H9 (cell line): ENCODE results near the gene PRDM5. TPM values are rescaled to one million over a fixed set of nuclear protein-coding genes. Genes with fewer than 3 reads are reported as not detected.

Experiments used
- DNase-seq: peaks from one replicate; pipeline ENCODE4 v3.0.0-alpha.2; 2017
- H2AFZ ChIP-seq: one replicate; pipeline ENCODE4 v1.6.1; 2013; ENCODE audit warnings: mild to moderate bottlenecking, low read length, control low read depth, moderate library complexity
- H2AK5ac ChIP-seq: 2 replicates; pipeline ENCODE4 v1.6.1; 2013; ENCODE audit warnings: low read length, control low read depth, mixed read lengths; ENCODE audit not compliant: insufficient read length
- H2BK120ac ChIP-seq: one replicate; pipeline ENCODE4 v1.6.1; 2013; ENCODE audit warnings: low read depth, mild to moderate bottlenecking, low read length, control low read depth, inconsistent platforms; ENCODE audit not compliant: poor library complexity, severe bottlenecking
- H2BK12ac ChIP-seq: 2 replicates; pipeline ENCODE4 v1.6.1; 2013; ENCODE audit warnings: low read length, control low read depth, mixed read lengths, low read depth; ENCODE audit not compliant: insufficient read length
- H2BK15ac ChIP-seq: 2 replicates; pipeline ENCODE4 v1.6.1; 2013; ENCODE audit warnings: low read depth, low read length, control low read depth
- H2BK20ac ChIP-seq: one replicate; pipeline ENCODE4 v1.6.1; 2013; ENCODE audit warnings: low read depth, mild to moderate bottlenecking, low read length, control low read depth, inconsistent platforms; ENCODE audit not compliant: poor library complexity, severe bottlenecking
- H2BK5ac ChIP-seq: 2 replicates; pipeline ENCODE4 v1.6.1; 2013; ENCODE audit warnings: low read length, control low read depth, mixed read lengths; ENCODE audit not compliant: insufficient read length
- H3K14ac ChIP-seq: 2 replicates; pipeline ENCODE4 v1.6.1; 2013; ENCODE audit warnings: low read length, control low read depth; ENCODE audit not compliant: insufficient read depth
- H3K18ac ChIP-seq: 2 replicates; pipeline ENCODE4 v1.6.1; 2013; ENCODE audit warnings: low read depth, mild to moderate bottlenecking, mixed read lengths, low read length, control low read depth; ENCODE audit not compliant: insufficient read length
- H3K23ac ChIP-seq: 2 replicates; pipeline ENCODE4 v1.6.1; 2013; ENCODE audit warnings: low read length, control low read depth, mixed read lengths, low read depth; ENCODE audit not compliant: insufficient read length
- H3K23me2 ChIP-seq: 2 replicates; pipeline ENCODE4 v1.6.1; 2013; ENCODE audit warnings: low read depth, mild to moderate bottlenecking, mixed read lengths, low read length, control low read depth; ENCODE audit not compliant: insufficient read length, poor library complexity, severe bottlenecking
- H3K27ac ChIP-seq: 2 replicates; pipeline ENCODE4 v1.5.1; 2013; ENCODE audit warnings: low read length, control low read depth, mixed read lengths, low read depth; ENCODE audit not compliant: insufficient read length
- H3K27me3 ChIP-seq: 2 replicates; pipeline ENCODE4 v1.6.1; 2013; ENCODE audit warnings: low read length, control low read depth, inconsistent platforms; ENCODE audit not compliant: insufficient read depth
- H3K4ac ChIP-seq: 2 replicates; pipeline ENCODE4 v1.6.1; 2013; ENCODE audit warnings: low read depth, mild to moderate bottlenecking, control low read depth, inconsistent platforms, low read length, moderate library complexity
- H3K4me1 ChIP-seq: 2 replicates; pipeline ENCODE4 v1.6.1; 2013; ENCODE audit warnings: low read length, control low read depth, inconsistent platforms; ENCODE audit not compliant: insufficient read depth
- H3K4me2 ChIP-seq: 2 replicates; pipeline ENCODE4 v1.6.1; 2013; ENCODE audit warnings: low read length, control low read depth, mixed read lengths; ENCODE audit not compliant: insufficient read length, insufficient read depth
- H3K56ac ChIP-seq: 2 replicates; pipeline ENCODE4 v1.6.1; 2013; ENCODE audit warnings: low read depth, mild to moderate bottlenecking, mixed read lengths, low read length, control low read depth; ENCODE audit not compliant: insufficient read length
- H3K79me1 ChIP-seq: 2 replicates; pipeline ENCODE4 v1.6.1; 2013; ENCODE audit warnings: low read depth, mild to moderate bottlenecking, moderate library complexity, low read length, control low read depth, inconsistent platforms; ENCODE audit not compliant: insufficient read depth, poor library complexity, severe bottlenecking
- H3K79me2 ChIP-seq: 2 replicates; pipeline ENCODE4 v1.6.1; 2013; ENCODE audit warnings: low read length, control low read depth, inconsistent platforms; ENCODE audit not compliant: insufficient read depth
- H3K9ac ChIP-seq: 2 replicates; pipeline ENCODE4 v1.6.1; 2013; ENCODE audit warnings: low read length, control low read depth, mixed read lengths; ENCODE audit not compliant: insufficient read length; ENCODE audit errors: extremely low read depth
- H3K9me3 ChIP-seq: one replicate; pipeline ENCODE4 v1.6.1; 2013; ENCODE audit warnings: low read depth, low read length, inconsistent platforms; ENCODE audit not compliant: control insufficient read depth
- H3T11ph ChIP-seq: one replicate; pipeline ENCODE4 v1.6.1; 2013; ENCODE audit warnings: mild to moderate bottlenecking, low read length, control low read depth, inconsistent platforms
- H4K20me1 ChIP-seq: one replicate; pipeline ENCODE4 v1.6.1; 2013; ENCODE audit not compliant: control insufficient read depth, insufficient read length, insufficient read depth
- H4K5ac ChIP-seq: 2 replicates; pipeline ENCODE4 v1.6.1; 2013; ENCODE audit warnings: low read depth, mild to moderate bottlenecking, mixed read lengths, low read length, control low read depth; ENCODE audit not compliant: insufficient read length
- H4K8ac ChIP-seq: replicated peaks from 2 replicates; pipeline ENCODE4 v1.6.1; 2013; ENCODE audit warnings: low read length, control low read depth, mixed read lengths, low read depth; ENCODE audit not compliant: insufficient read length
- H4K91ac ChIP-seq: 2 replicates; pipeline ENCODE4 v1.6.1; 2013; ENCODE audit warnings: low read depth, mild to moderate bottlenecking, moderate library complexity, mixed read lengths, low read length, control low read depth; ENCODE audit not compliant: insufficient read length
- H3K27ac Mint-ChIP-seq, 3 experiments: 2 replicates in 2 of 3; 3 replicates in 1 of 3; pipeline ENCODE4 v1.8.0; 2020 to 2021; ENCODE audit warnings: mixed read lengths in 3 of 3, mild to moderate bottlenecking in 1 of 3, moderate library complexity in 1 of 3
- H3K27me3 Mint-ChIP-seq: 2 replicates; pipeline ENCODE4 v1.8.0; 2021; ENCODE audit warnings: low read depth, mild to moderate bottlenecking, moderate library complexity, mixed read lengths
- H3K36me3 Mint-ChIP-seq, 3 experiments: 2 replicates in 2 of 3; 3 replicates in 1 of 3; pipeline ENCODE4 v1.8.0; 2020 to 2021; ENCODE audit warnings: low read depth in 3 of 3, mixed read lengths in 3 of 3; ENCODE audit not compliant: insufficient read depth in 1 of 3
- H3K4me1 Mint-ChIP-seq, 2 experiments: 2 replicates each; pipeline ENCODE4 v1.8.0; 2020; ENCODE audit warnings: mixed read lengths in 2 of 2
- H3K4me3 Mint-ChIP-seq, 2 experiments: 2 replicates in 1 of 2; 3 replicates in 1 of 2; pipeline ENCODE4 v1.8.0; 2020 to 2021; ENCODE audit warnings: mild to moderate bottlenecking in 2 of 2, mixed read lengths in 2 of 2, moderate library complexity in 1 of 2
- H3K9me3 Mint-ChIP-seq, 2 experiments: 2 replicates in 1 of 2; 3 replicates in 1 of 2; pipeline ENCODE4 v1.8.0; 2020; ENCODE audit warnings: mild to moderate bottlenecking in 2 of 2, mixed read lengths in 2 of 2, moderate library complexity in 1 of 2
- CTCF ChIP-seq: fragments of 200-600 bp; sonication (generic); conservative IDR thresholded peaks from 3 replicates; pipeline ENCODE4 v1.8.0; 2021; ENCODE audit warnings: antibody characterized with exemption, mild to moderate bottlenecking
- WGBS: extraction: QIAGEN DNeasy Blood & Tissue Kit; methylation state at CpG from one replicate; pipeline ENCODE4 v1.1.7; 2013; ENCODE audit warnings: missing lambda C conversion rate, low lambda C conversion rate, mixed read lengths; ENCODE audit not compliant: insufficient read length; ENCODE audit errors: extremely low coverage; 5-methylcytosine and 5-hydroxymethylcytosine counted together
- total RNA-seq: library from RNA; stranded (reverse); gene quantifications from 2 replicates; pipeline ENCODE4 v1.2.1, GENCODE V29; 2021

Gene PRDM5
- total RNA-seq, 1 experiment from 2014 or later: 21.7 TPM

GRCh38 chr4:120658772-120659171 is 263.8 kb downstream of the PRDM5 start:
- no peak overlapping the region for H2AFZ ChIP-seq
- H3K27ac ChIP-seq: no peak overlapping the region
- no peak overlapping the region for H4K8ac ChIP-seq
- no peak overlapping the region for H2BK5ac ChIP-seq
- no peak overlapping the region; a peak in 1 of 7 replicates for H3K27ac Mint-ChIP-seq
- no peak overlapping the region for H3K4ac ChIP-seq
- no peaks in the 10 kb centered on the region for H3K9me3 ChIP-seq
- no peaks in the 10 kb centered on the region for H3K23me2 ChIP-seq
- H3K23ac ChIP-seq: no peak overlapping the region
- H4K91ac ChIP-seq: no peak overlapping the region
- H3K9me3 Mint-ChIP-seq: peaks cover 0 to 3% of the 10 kb centered on the region in 2 experiments; a peak in 2 of 5 replicates
- H2BK12ac ChIP-seq: no peak overlapping the region
- H3K4me3 Mint-ChIP-seq: no peak overlapping the region
- no peak overlapping the region for H3K4me2 ChIP-seq
- no peaks in the 10 kb centered on the region for H3K27me3 Mint-ChIP-seq
- H3K27me3 ChIP-seq: no peaks in the 10 kb centered on the region
- H3K14ac ChIP-seq: no peak overlapping the region
- no peak overlapping the region for H2BK120ac ChIP-seq
- no peak for DNase-seq
- no peaks in the 10 kb centered on the region for H3K4me1 Mint-ChIP-seq
- H3K56ac ChIP-seq: no peak overlapping the region
- no peak overlapping the region for H2BK15ac ChIP-seq
- H3K79me2 ChIP-seq: no peaks in the 10 kb centered on the region
- H3K9ac ChIP-seq: no peak overlapping the region
- no peaks in the 10 kb centered on the region for H3K4me1 ChIP-seq
- H4K20me1 ChIP-seq: no peaks in the 10 kb centered on the region
- H2BK20ac ChIP-seq: no peak overlapping the region
- H4K5ac ChIP-seq: no peak overlapping the region
- no peaks in the 10 kb centered on the region for H3K36me3 Mint-ChIP-seq
- H3K79me1 ChIP-seq: no peaks in the 10 kb centered on the region
- no peak overlapping the region for H3T11ph ChIP-seq
- TF ChIP-seq CTCF: no peak
- H2AK5ac ChIP-seq: no peak overlapping the region
- H3K18ac ChIP-seq: no peak overlapping the region
- no CpG with 5 or more reads among the region's 7 CpGs for WGBS
